GM12865 (cell line): Measurements from ENCODE around the gene NFIX.

Source experiments
- DNase-seq: peaks from one replicate; pipeline ENCODE4 v3.0.0; 2010; ENCODE audit warnings: low read depth
- H3K4me3 ChIP-seq: 2 replicates; pipeline ENCODE4 v1.5.1; 2011; ENCODE audit warnings: mild to moderate bottlenecking, low read depth, low read length, control low read depth
- TF ChIP-seq, protein P1 (sequence below): IDR thresholded peaks from 2 replicates; pipeline ENCODE4 v1.5.1; 2011; ENCODE audit warnings: low read length, control low read depth, low read depth, inconsistent platforms; ENCODE audit not compliant: insufficient read depth; ENCODE audit errors: missing control alignments

Gene NFIX

GRCh38 chr19:13060233-13060963 lies 65.1 kb downstream of the NFIX start:
- TF ChIP-seq, protein P1, sequence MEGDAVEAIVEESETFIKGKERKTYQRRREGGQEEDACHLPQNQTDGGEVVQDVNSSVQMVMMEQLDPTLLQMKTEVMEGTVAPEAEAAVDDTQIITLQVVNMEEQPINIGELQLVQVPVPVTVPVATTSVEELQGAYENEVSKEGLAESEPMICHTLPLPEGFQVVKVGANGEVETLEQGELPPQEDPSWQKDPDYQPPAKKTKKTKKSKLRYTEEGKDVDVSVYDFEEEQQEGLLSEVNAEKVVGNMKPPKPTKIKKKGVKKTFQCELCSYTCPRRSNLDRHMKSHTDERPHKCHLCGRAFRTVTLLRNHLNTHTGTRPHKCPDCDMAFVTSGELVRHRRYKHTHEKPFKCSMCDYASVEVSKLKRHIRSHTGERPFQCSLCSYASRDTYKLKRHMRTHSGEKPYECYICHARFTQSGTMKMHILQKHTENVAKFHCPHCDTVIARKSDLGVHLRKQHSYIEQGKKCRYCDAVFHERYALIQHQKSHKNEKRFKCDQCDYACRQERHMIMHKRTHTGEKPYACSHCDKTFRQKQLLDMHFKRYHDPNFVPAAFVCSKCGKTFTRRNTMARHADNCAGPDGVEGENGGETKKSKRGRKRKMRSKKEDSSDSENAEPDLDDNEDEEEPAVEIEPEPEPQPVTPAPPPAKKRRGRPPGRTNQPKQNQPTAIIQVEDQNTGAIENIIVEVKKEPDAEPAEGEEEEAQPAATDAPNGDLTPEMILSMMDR = no peak
- DNase-seq = no peak
- H3K4me3 ChIP-seq = no peak overlapping the region

DNA sequence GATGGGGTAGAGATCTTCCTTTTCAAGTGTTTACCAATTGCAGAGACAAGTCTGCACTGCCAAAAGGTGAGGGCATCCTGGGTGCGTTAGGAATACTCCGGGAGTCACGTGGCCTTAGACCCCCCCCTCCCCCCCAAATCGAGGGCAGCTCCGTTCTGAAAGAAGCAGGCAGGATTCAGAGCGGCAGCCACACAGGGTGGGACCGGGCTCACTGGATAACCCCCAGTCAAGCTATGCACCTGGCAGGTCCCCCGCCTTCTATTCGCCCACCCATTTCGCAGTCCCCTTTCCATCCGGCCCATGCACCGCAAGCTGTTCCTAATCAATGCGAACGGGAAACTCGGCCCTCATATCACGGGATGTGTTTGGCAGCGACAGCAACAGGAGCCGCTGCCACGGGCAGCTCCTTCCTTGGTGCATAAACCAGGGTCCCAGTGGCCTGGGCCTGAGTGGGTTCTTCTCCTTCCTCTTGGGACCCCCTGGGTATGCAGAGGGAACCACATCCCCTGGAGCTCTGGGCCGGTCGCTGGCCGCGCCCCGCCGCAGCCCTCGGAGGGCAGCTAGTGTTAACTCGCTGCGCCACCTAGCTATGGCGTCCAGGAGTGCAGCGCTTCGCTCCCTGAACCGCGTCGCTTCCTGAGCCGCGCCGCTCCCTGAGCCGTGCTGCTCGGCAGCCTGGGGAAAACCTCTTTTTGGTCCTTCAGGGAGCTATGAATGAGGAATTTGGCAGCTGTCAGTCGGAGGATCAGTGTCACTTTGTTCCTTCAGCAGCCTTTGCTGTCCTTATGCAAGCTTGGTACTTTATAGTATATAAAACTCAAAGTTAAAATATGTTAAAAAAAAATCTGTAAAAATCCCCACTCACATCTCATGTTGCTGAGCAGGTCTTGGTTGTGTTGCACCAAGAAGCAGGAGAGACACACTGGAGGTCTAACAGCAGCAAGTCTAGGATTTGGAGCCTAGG lies 66.0 kb downstream of the NFIX start:
- TF ChIP-seq, protein P1 = peak; percentile 98
- no peak overlapping the region for H3K4me3 ChIP-seq
- DNase-seq = peak; percentile 71

- DNase-seq = no peak
- TF ChIP-seq, protein P1 = no peak
- no peak overlapping the region for H3K4me3 ChIP-seq
Observed at GRCh38 chr19:13062317-13062716, 67.0 kb downstream of the NFIX start.

DNA sequence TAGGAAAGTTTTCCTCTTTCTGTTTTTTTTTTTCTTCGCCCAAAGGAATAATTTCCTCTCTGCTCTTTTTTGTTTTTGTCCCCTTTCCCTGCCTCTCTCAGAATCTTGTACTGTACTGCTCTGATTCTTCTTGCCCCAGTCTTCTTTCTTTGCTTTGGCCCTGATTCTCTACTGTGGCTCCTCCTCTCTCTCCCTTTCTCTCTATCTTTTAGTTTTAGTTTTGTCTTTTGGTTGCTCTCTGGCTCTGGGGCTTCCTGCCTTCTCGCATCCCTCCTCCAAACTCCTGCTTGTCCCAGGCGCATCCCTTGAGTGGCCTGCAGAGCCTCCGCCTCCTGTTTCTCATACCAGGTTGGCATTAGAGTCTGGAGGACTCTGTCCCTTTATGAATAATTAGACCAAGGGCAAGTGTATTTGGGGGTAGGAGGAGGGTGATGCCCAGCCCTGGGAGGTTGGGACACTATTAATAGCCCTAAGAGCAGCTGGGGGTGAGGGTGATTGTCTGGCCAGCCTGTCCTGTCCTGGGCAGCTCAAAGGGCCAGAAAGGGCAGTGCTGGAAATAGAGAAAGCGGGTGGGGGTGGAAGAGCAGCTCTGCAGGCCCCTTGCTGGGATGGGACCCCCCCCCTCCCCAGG lies 68.3 kb downstream of the NFIX start:
- TF ChIP-seq, protein P1 = no peak
- DNase-seq = no peak
- no peak overlapping the region for H3K4me3 ChIP-seq

DNA sequence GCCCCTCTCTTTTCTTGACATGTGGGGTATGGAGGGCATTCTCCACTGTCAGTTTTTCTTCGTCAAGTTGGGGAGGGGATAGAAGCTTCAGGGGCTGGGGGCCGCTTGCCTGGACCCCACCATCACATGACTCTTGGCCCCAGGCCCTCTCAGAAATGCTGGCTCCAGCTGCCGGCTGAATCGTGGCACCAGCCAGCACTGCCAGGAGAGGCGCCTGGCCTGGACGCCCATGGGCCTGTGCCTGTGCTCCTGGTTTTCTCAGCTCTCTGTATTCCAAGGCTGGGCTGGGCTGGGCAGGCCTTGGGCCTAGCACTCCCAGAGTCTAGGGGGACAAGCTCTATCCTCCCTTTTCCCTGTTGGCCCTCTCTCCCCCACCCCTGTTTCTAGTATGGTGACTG lies 68.8 kb downstream of the NFIX start:
- no peak for DNase-seq

DNA sequence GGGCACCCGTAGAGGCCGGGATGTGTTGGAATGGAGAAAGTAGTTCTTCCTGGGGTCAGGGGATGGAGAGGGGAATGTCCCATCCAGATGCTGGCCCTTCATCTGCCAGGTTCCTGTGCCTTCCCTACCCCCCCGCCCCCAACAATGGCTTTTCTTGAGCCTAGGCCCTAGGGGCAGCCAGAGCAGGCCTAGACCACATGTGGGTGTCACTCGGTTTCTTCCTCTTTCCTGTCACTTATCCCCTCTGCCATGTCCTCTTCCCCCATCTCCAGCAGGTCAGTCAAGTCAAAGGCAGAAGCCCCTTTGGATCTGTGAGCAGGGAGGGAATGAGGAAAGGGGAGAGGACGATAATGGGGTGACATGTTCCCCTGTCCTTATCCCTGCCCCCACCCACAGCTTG lies 71.0 kb downstream of the NFIX start:
- TF ChIP-seq, protein P1 = no peak
- no peak for DNase-seq

More for the DNA sequence above, 68.8 kb downstream of the NFIX start:
- TF ChIP-seq, protein P1 = no peak
- no peak overlapping the region for H3K4me3 ChIP-seq

More for the DNA sequence above, 71.0 kb downstream of the NFIX start:
- H3K4me3 ChIP-seq = no peak overlapping the region
